GM21423 (cell line): ENCODE results near the gene RPL13A.

Experiments used
- ATAC-seq: cut with Tn5 transposase; IDR thresholded peaks from one replicate; pipeline ENCODE4 v1.9.1; 2021; ENCODE audit warnings: mild to moderate bottlenecking, moderate library complexity; ENCODE audit not compliant: unreplicated experiment

The RPL13A gene

DNA sequence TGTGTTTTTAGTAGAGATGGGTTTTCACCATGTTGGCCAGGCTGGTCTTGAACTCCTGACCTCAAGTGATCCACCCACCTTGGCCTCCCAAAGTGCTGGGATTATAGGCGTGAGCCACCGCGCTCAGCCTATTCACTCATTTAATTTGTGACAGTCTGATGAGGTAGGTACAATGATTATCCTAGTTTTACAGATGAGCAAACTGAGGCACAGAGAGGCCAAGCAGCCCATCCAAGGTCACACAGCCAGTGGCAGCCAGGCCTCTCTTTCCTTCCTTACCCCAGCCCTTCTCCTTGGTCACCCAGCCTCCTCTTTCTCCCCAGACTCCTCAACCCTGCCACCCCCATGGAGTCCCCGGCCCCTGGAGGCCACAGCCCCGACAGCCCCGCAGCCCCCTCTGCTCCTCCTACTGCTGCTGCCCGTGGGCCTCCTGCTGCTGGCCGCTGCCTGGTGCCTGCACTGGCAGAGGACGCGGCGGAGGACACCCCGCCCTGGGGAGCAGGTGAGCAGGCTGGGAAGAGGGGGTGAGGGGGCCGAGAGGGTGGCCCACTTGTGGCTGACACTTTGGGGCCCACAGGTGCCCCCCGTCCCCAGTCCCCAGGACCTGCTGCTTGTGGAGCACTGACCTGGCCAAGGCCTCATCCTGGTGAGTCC is 7.3 kb upstream of the RPL13A start:
- ATAC-seq, result no peak

GRCh38 chr19:49481020-49481683 is 6.3 kb upstream of the RPL13A start:
- ATAC-seq, result no peak

- ATAC-seq, result no peak
Observed at GRCh38 chr19:49486232-49486631, 1.2 kb upstream of the RPL13A start.

DNA sequence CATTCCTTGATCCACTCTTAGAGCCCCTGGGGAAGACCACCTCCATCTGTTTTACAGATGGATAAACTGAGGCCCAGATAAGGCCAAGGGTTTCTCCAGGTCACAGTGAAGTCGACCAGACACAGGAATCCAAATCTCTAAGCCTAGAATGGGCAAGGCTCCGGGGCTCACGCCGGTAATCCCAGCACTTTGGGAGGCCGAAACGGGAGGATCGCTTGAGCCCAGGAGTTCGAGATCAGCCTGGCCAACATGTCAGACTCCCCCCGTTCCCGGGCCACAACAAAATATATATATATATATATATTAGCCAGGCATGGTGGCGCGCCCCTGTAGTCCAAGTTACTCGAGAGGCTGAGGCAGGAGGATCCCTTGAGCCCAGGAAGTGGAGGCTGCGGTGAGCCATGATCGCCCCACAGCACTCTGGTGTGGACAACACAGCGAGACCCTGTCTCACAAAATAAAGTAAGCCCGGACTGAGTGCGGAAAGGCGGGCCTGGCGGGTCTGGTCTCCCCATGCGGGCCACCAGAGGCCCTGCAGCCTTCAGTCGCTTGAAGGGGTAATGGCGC is 615 bp upstream of the RPL13A start:
- ATAC-seq, result no peak

DNA sequence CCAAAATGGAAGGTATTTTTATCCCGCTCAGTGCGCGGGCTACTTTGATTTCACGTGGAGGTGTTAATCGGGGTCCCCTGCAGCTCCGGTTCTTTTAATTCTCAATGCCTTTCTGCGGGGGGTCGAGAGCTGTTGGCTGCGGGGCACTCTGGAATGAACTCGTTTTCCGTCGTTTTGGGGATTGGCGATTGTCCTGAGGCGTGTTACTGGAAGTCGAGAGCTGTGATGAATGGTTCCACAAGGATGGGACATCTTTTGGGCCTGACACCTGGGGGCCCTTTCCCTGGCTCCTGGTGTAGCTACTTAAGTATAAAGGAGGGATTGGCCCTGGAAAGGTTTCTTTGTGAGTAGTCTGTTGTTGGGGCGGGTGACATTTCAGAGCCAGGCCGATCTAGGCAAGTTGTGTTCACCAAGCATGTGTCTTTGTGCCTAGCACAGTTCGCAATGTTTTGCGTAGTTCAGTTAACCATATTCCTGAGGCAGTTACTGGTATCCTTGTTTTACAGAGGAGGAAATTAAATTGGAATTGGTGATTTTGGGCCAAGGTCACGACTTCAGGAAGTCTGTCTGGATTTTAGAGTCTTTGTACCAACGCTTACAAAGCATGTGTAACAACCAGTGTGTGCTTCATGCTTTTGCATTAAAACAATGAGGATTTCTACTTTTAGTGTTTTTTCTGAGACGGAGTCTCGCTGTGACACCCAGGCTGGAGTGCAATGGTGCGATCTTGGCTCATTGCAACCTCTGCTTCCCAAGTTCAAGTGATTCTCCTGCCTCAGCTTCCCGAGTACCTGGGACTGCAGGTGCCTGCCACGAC is 846 bp downstream of the RPL13A start:
- no peak for ATAC-seq

DNA sequence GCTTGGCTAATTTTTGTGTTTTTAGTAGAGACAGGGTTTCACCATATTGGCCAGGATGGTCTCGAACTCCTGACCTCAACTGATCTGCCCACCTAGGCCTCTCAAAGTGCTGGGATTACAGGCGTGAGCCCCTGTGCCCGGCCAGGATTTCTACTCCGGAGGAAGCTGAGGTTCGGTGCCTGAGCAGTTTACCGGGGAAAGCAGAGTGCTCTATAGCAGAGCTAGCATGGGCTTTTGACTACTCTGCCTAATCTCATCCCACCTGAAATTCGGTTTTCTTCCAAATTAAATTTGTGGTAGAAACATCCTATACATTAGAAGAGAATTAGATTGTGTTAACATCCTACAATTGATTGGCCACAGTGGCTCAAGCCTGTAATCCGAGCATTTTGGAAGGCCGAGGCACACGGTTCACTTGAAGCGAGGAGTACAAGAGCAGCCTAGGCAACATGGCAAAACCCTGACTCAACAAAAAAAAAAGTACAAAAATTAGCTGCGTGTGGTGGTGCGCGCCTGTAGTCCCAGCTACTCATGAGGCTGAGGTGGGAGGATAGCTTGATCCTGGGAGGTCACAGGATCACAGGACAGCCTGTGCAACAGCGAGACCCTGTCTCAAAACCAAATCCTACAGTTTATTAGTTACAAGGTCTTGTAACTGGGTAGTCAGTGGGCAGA is 1.6 kb downstream of the RPL13A start:
- no peak for ATAC-seq

GRCh38 chr19:49489601-49490167 is 2.3 kb downstream of the RPL13A start:
- no peak for ATAC-seq

DNA sequence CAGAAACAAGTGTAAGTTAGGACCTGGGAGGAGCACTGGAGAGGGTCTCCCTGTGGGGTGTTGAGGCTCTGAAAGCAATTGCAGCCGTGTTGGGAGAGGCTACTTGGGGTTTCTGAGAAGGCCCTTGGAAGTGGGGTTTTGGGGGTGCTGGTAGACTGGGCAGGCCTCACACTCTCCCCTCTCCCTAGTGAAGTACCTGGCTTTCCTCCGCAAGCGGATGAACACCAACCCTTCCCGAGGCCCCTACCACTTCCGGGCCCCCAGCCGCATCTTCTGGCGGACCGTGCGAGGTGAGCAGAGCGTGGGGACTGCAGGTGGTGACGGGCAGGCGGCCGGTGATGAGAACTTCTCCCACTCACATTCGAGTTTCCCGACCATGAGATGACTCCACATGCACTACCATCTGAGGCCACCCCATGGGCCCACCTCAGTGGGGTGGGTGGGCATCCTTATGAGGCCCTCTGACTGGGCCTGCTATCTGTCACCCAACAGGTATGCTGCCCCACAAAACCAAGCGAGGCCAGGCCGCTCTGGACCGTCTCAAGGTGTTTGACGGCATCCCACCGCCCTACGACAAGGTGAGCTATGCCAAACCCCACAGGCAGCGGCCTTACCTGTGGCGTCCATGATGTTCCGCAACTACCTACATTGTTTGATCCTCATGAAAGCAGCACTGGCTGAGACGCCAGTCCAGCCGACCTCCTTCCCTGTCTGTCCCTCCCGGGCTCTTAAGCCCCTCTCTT is 3.0 kb downstream of the RPL13A start:
- no peak for ATAC-seq

DNA sequence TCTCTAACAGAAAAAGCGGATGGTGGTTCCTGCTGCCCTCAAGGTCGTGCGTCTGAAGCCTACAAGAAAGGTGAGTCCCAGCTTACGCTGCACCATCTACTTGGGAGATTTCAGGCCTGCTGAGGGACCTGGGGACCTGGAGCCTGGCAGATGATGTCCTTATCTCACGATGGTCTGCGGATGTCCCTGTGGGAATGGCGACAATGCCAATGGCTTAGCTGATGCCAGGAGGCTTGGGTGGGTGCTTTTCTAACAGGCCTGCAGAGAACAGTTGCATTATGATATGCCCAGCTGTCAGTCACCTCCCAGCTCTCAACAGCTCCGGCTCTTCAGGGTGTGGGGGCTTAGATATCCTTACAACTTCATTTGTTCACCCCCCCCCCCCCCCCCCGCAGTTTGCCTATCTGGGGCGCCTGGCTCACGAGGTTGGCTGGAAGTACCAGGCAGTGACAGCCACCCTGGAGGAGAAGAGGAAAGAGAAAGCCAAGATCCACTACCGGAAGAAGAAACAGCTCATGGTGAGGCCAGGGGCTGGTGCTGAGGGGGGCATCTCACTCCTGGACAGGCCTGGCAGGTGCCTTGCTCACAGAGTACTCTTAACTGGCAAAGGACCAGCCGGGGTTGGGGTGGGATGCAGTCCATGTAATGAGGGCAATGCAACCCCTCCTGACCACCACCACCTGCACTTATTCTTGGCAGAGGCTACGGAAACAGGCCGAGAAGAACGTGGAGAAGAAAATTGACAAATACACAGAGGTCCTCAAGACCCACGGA is 3.8 kb downstream of the RPL13A start:
- ATAC-seq, result no peak

DNA sequence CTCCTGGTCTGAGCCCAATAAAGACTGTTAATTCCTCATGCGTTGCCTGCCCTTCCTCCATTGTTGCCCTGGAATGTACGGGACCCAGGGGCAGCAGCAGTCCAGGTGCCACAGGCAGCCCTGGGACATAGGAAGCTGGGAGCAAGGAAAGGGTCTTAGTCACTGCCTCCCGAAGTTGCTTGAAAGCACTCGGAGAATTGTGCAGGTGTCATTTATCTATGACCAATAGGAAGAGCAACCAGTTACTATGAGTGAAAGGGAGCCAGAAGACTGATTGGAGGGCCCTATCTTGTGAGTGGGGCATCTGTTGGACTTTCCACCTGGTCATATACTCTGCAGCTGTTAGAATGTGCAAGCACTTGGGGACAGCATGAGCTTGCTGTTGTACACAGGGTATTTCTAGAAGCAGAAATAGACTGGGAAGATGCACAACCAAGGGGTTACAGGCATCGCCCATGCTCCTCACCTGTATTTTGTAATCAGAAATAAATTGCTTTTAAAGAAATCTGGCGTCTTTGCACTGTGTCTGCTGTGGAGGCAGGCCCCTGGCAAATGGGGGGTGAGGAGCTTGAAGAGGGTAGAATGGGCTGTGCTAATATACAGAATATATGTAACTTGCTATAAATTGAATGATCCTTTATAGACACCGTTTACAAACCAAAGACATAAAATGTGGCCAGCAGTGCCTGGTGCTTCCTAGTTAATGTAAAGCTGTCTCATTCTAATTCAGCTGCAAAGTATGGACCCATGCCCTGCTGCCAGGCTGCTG is 4.6 kb downstream of the RPL13A start:
- ATAC-seq, result no peak

GRCh38 chr19:49492573-49493405 is 5.4 kb downstream of the RPL13A start:
- ATAC-seq, result no peak

GRCh38 chr19:49496574-49497008 is 9.2 kb downstream of the RPL13A start:
- no peak for ATAC-seq

- ATAC-seq, result no peak
Observed at GRCh38 chr19:49497047-49497788, 9.8 kb downstream of the RPL13A start.

DNA sequence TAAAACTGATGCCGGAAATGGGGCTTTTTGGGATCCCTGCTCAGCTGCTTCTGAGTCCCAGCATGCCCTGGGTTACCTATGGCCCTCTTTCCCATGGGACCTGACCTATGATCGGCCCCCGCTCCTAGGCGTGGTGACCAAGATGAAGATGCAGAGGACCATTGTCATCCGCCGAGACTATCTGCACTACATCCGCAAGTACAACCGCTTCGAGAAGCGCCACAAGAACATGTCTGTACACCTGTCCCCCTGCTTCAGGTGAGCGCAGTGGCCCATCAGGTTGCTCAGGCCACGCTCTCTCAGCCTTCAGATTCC is 10.3 kb downstream of the RPL13A start:
- ATAC-seq, result no peak

GRCh38 chr19:49498475-49498874 is 11.1 kb downstream of the RPL13A start:
- ATAC-seq, result no peak

DNA sequence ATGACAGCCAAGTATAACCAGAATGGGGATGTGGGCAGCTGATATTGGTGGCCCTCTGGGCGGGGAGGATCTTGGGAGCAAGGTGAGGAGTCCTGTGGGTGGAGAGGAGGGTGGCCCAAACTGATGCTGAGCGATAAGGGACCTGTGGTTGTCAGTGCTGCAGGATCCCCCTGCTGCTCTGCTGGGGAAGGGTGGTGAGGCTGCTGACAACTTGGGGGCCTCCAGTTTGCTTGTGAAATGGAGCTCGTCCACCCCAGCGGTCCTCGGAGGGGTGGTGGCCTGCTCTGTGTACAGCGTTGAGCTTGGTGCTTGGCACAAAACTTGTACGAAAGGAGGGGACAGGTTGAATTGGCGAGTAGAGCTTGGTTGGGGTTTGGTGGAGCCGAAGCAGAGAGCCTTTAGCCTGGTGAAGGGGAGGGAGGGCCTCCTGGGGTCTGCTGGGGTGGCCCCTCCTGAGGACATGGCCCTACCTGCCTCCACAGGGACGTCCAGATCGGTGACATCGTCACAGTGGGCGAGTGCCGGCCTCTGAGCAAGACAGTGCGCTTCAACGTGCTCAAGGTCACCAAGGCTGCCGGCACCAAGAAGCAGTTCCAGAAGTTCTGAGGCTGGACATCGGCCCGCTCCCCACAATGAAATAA is 11.7 kb downstream of the RPL13A start:
- ATAC-seq, result no peak
